HCT116 (cell line): ENCODE measurements around the gene CCL1. TPM values are rescaled to one million over a fixed set of nuclear protein-coding genes. Genes with fewer than 3 reads are reported as not detected.

Experiments used
- ATAC-seq: fragments of 200-7000 bp; cut with Tn5 transposase; 2 replicates; pipeline ENCODE4 v1.9.1; 2020; ENCODE audit warnings: mild to moderate bottlenecking, moderate library complexity
- BruUV-seq: library from RNA; stranded (reverse); fragments of 400-500 nt; replicated peaks from 2 replicates; lab custom pipeline; 2021; lab: Mats Ljungman, UMichigan
- CTCF ChIA-PET: fragments of 300-600 bp; sonication (Branson Sonifier 250); formaldehyde crosslinking; loops from one replicate; lab custom pipeline; 2021; ENCODE audit warnings: antibody characterized with exemption; lab: Charles Lee
- POLR2A ChIA-PET: fragments of 300-600, 350-600 bp; sonication (Branson Sonifier 250); formaldehyde crosslinking; loops from one replicate; lab custom pipeline; 2021; ENCODE audit warnings: antibody characterized with exemption; lab: Charles Lee
- RAD21 ChIA-PET, 2 experiments: fragments of 300-600 bp; sonication (Branson Sonifier 250); formaldehyde crosslinking; loops; one replicate each; lab custom pipeline; 2023; ENCODE audit warnings: low total read pairs in 2 of 2; ENCODE audit not compliant: uncharacterized antibody in 2 of 2, unreplicated experiment in 2 of 2, low non-redundant PET in 1 of 2; lab: Charles Lee
- DNase-seq: peaks from one replicate; pipeline ENCODE4 v3.0.0-alpha.2; 2010; ENCODE audit warnings: low read depth, low spot score
- H2AFZ ChIP-seq: fragments of 200-600 bp; shearing (Covaris generic), sonication (generic); 2 replicates; pipeline ENCODE4 v1.6.1; 2017; ENCODE audit warnings: low read depth, mixed run types, mixed read lengths, antibody characterized with exemption, low read length; ENCODE audit not compliant: poor library complexity, severe bottlenecking
- H3K27ac ChIP-seq: 2 replicates; pipeline ENCODE4 v1.5.1; 2012; ENCODE audit warnings: low read depth, low read length
- H3K27me3 ChIP-seq: fragments of 200-600 bp; sonication (generic); 2 replicates; pipeline ENCODE4 v1.6.1; 2016; ENCODE audit warnings: mixed run types, low read length, mixed read lengths; ENCODE audit not compliant: insufficient read depth
- H3K36me3 ChIP-seq, 2 experiments: fragments of 200-500 bp in 1 of 2; fragments of 200-600 bp in 1 of 2; sonication (Bioruptor generic) in 1 of 2; sonication (generic) in 1 of 2; 2 replicates each; pipeline versions ENCODE4 v1.5.1 to v1.6.1; 2014 to 2016; ENCODE audit warnings: low read length in 2 of 2, inconsistent platforms in 1 of 2, mixed read lengths in 1 of 2, mixed run types in 1 of 2; ENCODE audit not compliant: insufficient read depth in 2 of 2, control insufficient read depth in 1 of 2
- H3K4me1 ChIP-seq, 2 experiments: fragments of 200-600 bp in 1 of 2; sonication (generic) in 1 of 2; 2 replicates each; pipeline versions ENCODE4 v1.5.1 to v1.6.1; 2012 to 2017; ENCODE audit warnings: low read length in 2 of 2, inconsistent platforms in 1 of 2, mild to moderate bottlenecking in 1 of 2, mixed read lengths in 1 of 2, mixed run types in 1 of 2, moderate library complexity in 1 of 2; ENCODE audit not compliant: insufficient read depth in 2 of 2, control insufficient read depth in 1 of 2
- H3K4me2 ChIP-seq: fragments of 200-600 bp; sonication (generic); 2 replicates; pipeline ENCODE4 v1.6.1; 2017; ENCODE audit warnings: mixed run types, low read length, mixed read lengths
- H3K4me3 ChIP-seq, 2 experiments: fragments of 200-600 bp in 1 of 2; sonication (generic) in 1 of 2; replicated peaks in 1 of 2; 2 replicates each; pipeline ENCODE4 v1.5.1; 2011 to 2016; ENCODE audit warnings: low read length in 2 of 2, control low read depth in 1 of 2, low read depth in 1 of 2, mild to moderate bottlenecking in 1 of 2, mixed read lengths in 1 of 2, mixed run types in 1 of 2
- H3K79me2 ChIP-seq: fragments of 200-600 bp; sonication (generic); 2 replicates; pipeline ENCODE4 v1.6.1; 2017; ENCODE audit warnings: mild to moderate bottlenecking, mixed run types, low read length, moderate library complexity, mixed read lengths; ENCODE audit not compliant: insufficient read depth
- H3K9ac ChIP-seq: fragments of 200-600 bp; sonication (generic); 2 replicates; pipeline ENCODE4 v1.6.1; 2016; ENCODE audit warnings: low read length, mixed read lengths
- H3K9me2 ChIP-seq: fragments of 200-600 bp; sonication (generic), shearing (Covaris generic); 2 replicates; pipeline ENCODE4 v1.6.1; 2017; ENCODE audit warnings: mixed run types, mild to moderate bottlenecking, moderate library complexity; ENCODE audit not compliant: insufficient read depth
- H3K9me3 ChIP-seq, 2 experiments: fragments of 200-500 bp in 1 of 2; fragments of 200-600 bp in 1 of 2; sonication (Bioruptor generic) in 1 of 2; sonication (generic) in 1 of 2; 2 replicates each; pipeline ENCODE4 v1.6.1; 2014 to 2017; ENCODE audit warnings: low read length in 2 of 2, mixed read lengths in 2 of 2, inconsistent platforms in 1 of 2, low read depth in 1 of 2, mild to moderate bottlenecking in 1 of 2, mixed run types in 1 of 2, moderate library complexity in 1 of 2; ENCODE audit not compliant: control insufficient read depth in 1 of 2, insufficient read depth in 1 of 2
- H4K20me1 ChIP-seq: fragments of 200-600 bp; sonication (generic), shearing (Covaris generic); 2 replicates; pipeline ENCODE4 v1.6.1; 2017; ENCODE audit warnings: mixed run types, mild to moderate bottlenecking, moderate library complexity; ENCODE audit not compliant: insufficient read depth
- JUND ChIP-seq: IDR thresholded peaks from 2 replicates; pipeline ENCODE4 v1.6.1; 2012
- RAD21 ChIP-seq: IDR thresholded peaks from 2 replicates; pipeline ENCODE4 v1.6.1; 2012; ENCODE audit warnings: low read depth, mild to moderate bottlenecking
- SRF ChIP-seq: IDR thresholded peaks from 2 replicates; pipeline ENCODE4 v1.6.1; 2012; ENCODE audit warnings: low read depth
- TCF7L2 ChIP-seq: IDR thresholded peaks from 2 replicates; pipeline ENCODE4 v1.7.0; 2011; ENCODE audit warnings: borderline replicate concordance, inconsistent platforms; ENCODE audit not compliant: insufficient read depth, insufficient read length; ENCODE audit errors: extremely low read depth
- YY1 ChIP-seq: IDR thresholded peaks from 2 replicates; pipeline ENCODE4 v1.6.1; 2011; ENCODE audit warnings: low read length, low read depth, moderate library complexity, mild to moderate bottlenecking; ENCODE audit not compliant: insufficient replicate concordance; ENCODE audit errors: extremely low read depth
- intact Hi-C: fragments of 100-400 bp; cut with micrococcal nuclease; formaldehyde crosslinking; loops from 2 replicates; pipeline ENCODE4 v1.10.0; 2022
- total RNA-seq: library from RNA; stranded (reverse); gene quantifications from one replicate; pipeline ENCODE4 v1.2.1, GENCODE V29; 2021; ENCODE audit not compliant: unreplicated experiment

The CCL1 gene
- total RNA-seq, 1 experiment from 2014 or later = not detected

DNA sequence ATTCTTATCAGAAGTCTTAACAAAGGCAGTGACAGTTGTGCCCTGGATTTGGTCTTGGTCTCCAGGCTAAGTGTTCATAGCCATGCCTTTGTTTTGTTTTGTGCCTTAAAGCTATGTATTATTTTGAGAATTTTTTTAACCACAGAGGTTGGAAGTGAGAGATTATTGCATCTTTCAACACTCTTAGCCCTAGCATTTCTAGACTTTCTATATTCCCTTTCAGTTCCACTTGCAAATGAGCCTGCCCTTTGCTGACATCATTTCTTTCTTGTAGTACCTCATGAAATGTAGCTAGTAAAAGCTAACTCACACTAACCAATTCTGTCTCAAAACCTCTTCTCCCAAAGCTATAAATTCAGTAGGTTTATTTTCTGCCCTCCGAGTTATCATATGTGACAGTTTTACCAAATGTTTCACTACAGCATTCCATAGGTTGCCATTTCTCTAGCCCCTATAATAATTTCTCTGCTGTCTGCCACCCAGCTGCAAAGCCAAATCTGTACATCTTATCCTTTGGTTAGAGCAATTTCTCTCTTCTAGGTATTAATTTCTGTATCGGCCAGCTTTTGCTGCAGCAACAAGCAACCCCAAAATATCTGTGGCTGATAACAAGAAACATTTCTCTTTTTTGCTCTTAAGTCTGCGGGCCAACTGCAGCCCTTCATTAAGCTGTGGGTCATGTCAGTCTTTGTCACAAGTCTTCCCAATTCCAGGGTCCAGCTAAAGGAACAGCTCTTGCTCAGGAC is 14.2 kb upstream of the CCL1 start:
- ATAC-seq = no peak
- Histone ChIP-seq H3K79me2 (no peaks in the 10 kb centered on the region), H3K27me3 (peaks cover 25% of the 10 kb centered on the region), H2AFZ (no peak overlapping the region), H3K4me1 (no peaks in the 10 kb centered on the region), H3K4me2 (no peak overlapping the region), H3K4me3 (no peak overlapping the region), H3K9me2 (no peaks in the 10 kb centered on the region), H3K36me3 (no peaks in the 10 kb centered on the region)
- intact Hi-C loops = no loop called here
- no peak for DNase-seq
- BruUV-seq = no TSS peak
- CTCF ChIA-PET = interaction anchor here (2.2 kb wide), 1 partner anchor 16 kb away, joined by 6 read pairs; no protein-coding TSS in a partner anchor
- TF ChIP-seq TCF7L2 (no peak), RAD21 (no peak), SRF (no peak)
- TF ChIP-seq, all 23 proteins: peak for 0
- RAD21 ChIA-PET = no interaction called here
- POLR2A ChIA-PET = no interaction called here
- Histone ChIP-seq H3K27ac (no peak overlapping the region), H3K9ac (no peak overlapping the region), H3K9me3 (no peaks in the 10 kb centered on the region), H4K20me1 (no peaks in the 10 kb centered on the region)

DNA sequence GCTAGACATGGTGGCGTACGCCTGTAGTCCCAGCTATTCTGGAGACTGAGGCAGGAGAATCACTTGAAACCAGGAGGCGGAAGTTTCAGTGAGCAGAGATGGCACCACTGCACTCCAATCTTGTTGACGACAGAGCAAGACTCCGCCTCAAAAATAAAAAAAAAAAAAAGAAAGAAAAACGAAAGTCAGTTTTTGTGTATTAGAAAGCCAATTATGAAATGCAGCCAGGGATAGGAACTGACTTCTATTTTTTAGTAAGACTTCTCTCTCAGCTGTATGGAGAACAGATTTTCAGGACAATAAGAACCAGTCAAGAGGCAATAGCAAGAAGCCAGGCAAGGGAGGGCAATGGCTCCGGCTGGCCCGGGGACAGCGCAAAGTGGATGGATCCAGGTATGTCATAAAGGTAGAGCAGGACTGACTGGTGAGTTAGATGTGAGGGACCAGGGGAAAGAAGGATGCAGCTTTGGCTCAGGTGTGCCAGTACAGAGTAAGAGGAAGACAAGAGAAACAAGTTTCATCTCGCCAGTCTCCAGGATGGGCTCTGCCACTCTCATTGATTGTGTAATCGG is 12.5 kb upstream of the CCL1 start:
- Histone ChIP-seq H4K20me1 (no peaks in the 10 kb centered on the region), H3K4me2 (no peak overlapping the region), H3K4me3 (no peak overlapping the region)
- intact Hi-C loops = no loop called here
- DNase-seq (no peak), ATAC-seq (no peak)
- no peak for TF ChIP-seq SRF
- no peak for TF ChIP-seq YY1
- no peak for TF ChIP-seq JUND
- TF ChIP-seq, all 23 proteins: peak for 0
- Histone ChIP-seq H3K9ac (no peak overlapping the region), H3K9me3 (no peaks in the 10 kb centered on the region), H3K36me3 (no peaks in the 10 kb centered on the region), H2AFZ (no peak overlapping the region), H3K27me3 (peaks cover 21% of the 10 kb centered on the region), H3K27ac (no peak overlapping the region), H3K79me2 (no peaks in the 10 kb centered on the region), H3K9me2 (no peaks in the 10 kb centered on the region), H3K4me1 (no peaks in the 10 kb centered on the region)
- no TSS peak for BruUV-seq
- ChIA-PET POLR2A (no interaction called here), CTCF (no interaction called here), RAD21 (no interaction called here)
